Ishikawa (cell line): Measurements from ENCODE around the gene DUSP22.

Experiments
- FOXM1 ChIP-seq: IDR thresholded peaks from 2 replicates; pipeline ENCODE4 v1.6.1; 2012; ENCODE audit warnings: low read depth, borderline replicate concordance
- RAD21 ChIP-seq: IDR thresholded peaks from 2 replicates; pipeline ENCODE4 v1.6.1; 2012; ENCODE audit warnings: low read depth
- TEAD4 ChIP-seq: IDR thresholded peaks from 2 replicates; pipeline ENCODE4 v1.6.1; 2012

DNA sequence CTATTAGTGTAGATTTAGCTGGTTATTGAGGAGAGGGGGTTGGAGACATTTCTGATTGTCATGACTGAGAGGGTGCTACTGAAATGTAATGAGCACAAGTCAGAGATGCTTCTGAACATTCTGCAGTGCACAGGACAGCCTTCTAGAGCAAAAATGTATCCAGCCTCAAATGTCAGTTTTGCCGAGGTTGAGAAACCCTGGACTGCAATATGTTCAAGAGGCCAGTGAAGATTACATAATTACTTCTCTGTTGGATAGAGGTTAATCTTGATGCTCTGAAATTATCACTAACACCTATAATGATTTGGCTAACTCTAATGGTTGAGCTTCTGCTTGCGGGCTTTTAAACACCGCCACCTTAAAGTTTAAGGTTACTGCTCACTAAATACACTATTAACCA lies 3.4 kb upstream of the DUSP22 start:
- TF ChIP-seq FOXM1 (no peak), TEAD4 (no peak), RAD21 (no peak)
